H54 (cell line): ENCODE measurements around the gene ABCF3.

Source experiments
- DNase-seq: peaks from one replicate; pipeline ENCODE4 v3.0.0; 2011; ENCODE audit warnings: low spot score, mixed read lengths; ENCODE audit not compliant: insufficient read length
- FAIRE-seq: peaks from 3 replicates; lab custom pipeline; 2011; peaks lifted over from hg19 to GRCh38; lab: Jason Lieb, UNC
- POLR2A ChIP-seq: IDR thresholded peaks from 2 replicates; pipeline ENCODE4 v1.6.1; 2011; ENCODE audit warnings: low read depth, mild to moderate bottlenecking, low read length

ABCF3 gene

DNA sequence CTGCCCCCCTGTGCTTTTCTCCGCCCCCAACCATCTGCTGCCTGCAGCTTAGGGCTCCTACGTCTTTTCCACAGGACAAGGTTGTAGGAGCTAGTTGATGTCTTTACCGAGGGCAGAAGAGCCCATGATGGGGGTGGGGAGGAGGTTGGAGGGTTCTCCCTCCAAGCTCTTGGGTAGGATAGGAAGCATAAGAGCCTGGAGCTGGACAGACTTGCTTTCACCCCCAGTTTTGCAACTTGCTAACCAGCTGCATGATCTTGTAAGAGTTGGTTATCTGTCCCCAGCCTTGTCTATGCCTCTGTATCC, 856 bp downstream of the ABCF3 start:
- FAIRE-seq, result no peak
- DNase-seq, result no peak
- no peak for TF ChIP-seq POLR2A

DNA sequence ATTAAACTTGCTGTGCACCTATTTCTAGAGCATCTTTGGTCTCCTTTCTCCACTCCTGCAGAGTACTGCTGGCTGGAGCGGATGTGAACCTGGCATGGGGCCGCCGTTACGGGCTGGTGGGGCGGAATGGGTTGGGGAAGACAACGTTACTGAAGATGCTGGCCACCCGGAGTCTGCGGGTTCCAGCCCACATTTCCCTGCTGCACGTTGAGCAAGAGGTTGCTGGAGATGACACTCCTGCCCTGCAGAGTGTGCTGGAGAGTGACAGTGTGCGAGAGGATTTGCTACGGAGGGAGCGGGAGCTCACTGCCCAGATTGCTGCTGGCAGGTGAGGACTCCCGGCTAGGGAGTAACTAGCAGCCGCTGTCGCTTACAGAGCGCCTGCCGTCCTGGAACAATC, 2.1 kb downstream of the ABCF3 start:
- DNase-seq (no peak), FAIRE-seq (no peak)
- no peak for TF ChIP-seq POLR2A

DNA sequence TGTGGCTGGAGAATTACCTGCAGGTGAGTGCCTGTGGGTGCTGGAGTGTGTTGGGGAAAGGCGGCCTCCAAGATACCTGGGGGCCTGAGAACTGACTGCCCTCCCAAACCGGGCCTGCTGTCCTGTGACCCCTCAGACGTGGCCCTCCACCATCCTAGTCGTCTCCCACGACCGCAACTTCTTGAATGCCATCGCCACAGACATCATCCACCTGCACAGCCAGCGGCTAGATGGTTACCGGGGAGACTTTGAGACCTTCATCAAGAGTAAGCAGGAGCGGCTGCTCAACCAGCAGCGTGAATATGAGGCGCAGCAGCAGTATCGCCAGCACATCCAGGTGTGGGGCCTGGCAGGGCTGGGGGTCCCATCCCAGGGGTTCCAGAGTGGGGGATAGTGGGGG, 3.4 kb downstream of the ABCF3 start:
- TF ChIP-seq POLR2A, result no peak
- DNase-seq (no peak), FAIRE-seq (no peak)

DNA sequence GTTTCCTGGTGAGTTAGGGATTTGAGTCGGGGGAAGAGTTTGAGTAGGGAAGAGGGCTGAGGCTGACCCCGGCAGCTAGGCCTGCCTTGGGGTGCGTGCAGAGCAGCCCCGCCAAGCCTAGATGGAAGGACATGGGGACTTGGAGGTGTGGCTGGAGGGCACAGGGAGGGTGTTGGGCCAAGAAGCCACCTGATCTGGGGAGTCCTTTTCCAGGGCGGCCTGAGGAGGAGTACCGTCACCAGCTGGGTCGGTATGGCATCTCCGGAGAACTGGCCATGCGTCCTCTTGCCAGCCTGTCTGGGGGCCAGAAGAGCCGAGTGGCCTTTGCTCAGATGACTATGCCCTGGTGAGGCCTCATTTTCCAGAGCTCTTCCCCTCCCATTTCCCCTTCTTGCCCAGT, 6.9 kb downstream of the ABCF3 start:
- no peak for FAIRE-seq
- TF ChIP-seq POLR2A, result no peak

DNA sequence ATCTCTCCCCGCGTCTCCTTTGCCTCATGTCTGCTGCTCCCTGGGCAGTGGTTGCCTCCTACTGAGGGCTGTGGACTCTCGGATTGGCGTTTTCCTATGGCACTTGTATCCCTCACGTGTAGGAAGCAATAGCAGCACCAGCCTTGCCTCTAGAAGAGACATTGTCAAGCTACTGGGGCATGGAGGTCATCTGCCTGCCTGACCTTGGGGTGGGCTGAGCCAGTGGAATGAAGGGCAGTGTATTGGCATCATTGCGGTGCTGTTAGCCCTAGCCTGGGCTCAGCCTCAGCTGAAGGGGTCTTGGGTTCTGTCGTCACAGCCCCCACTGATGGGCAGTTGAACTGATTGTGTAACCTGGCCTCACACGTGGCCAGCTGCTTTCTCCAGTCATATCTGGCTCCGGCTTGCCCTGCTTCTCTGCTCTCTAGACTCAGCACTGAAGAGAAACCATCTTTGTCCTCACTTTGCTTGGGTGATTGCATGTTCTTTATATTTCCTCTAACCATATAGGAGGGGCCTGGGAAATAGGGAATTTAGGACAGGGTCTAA, 8.1 kb downstream of the ABCF3 start:
- FAIRE-seq (no peak), DNase-seq (no peak)
- TF ChIP-seq POLR2A, result no peak

More for the DNA sequence above, 6.9 kb downstream of the ABCF3 start:
- no peak for DNase-seq

DNA sequence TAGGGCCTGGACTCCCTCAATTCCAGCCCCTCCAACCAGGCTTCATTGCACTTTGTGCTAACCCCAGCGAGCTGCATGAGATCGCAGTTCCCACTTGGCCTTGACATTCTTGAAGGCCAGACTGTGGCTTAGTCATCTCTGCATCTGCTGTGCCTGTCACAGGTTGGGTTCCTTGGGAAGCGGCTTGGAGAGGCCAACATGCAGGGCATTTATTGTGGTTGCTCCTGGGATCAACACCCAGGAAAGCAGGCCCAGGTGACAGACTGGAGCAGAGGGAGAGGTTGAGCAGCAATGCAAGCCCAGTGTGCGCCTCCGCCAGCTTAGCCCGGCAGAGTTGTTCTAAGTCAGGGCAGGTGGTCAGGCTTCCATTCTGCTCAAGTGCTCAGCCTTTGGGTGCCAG, 10.5 kb downstream of the ABCF3 start:
- no peak for TF ChIP-seq POLR2A
- FAIRE-seq, result no peak
- no peak for DNase-seq

DNA sequence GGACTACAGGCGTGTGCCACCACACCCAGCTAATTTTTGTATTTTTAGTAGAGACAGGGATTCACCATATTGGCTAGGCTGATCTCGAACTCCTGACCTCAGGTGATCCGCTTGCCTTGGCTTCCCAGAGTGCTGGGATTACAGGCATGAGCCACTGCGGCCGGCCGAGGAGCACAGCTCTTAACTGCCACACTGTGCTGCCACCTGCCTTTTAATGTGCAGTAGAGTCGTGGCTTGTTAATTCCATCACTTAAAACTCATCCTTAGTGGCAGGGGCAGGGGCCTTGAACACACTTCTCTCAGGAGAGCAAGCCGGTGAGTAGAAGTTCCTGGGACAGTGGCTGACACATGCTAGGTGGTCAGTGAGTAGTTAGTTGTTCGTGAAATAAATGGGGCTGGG, 12.5 kb downstream of the ABCF3 start:
- TF ChIP-seq POLR2A, result no peak
- DNase-seq (no peak), FAIRE-seq (no peak)

DNA sequence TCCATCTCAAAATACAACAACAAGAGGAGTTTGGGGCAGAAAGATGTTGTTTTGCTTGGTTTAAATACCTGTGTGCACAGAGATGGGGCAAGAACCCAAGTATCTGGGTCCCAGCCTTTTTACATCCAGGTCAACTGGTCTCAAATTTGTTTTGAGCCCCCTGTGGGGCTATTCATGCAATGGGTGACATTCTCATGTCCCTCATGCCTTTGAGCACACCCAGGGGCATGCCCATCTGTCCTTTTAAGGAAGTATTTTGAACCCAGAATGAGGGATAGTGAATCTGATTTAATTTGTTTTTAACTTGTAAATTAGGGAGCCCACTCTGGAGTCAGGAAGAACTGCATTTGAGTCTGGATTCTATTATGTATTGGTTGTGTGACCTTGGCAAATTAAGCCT, 14.8 kb downstream of the ABCF3 start:
- FAIRE-seq (no peak), DNase-seq (no peak)
- TF ChIP-seq POLR2A, result no peak

DNA sequence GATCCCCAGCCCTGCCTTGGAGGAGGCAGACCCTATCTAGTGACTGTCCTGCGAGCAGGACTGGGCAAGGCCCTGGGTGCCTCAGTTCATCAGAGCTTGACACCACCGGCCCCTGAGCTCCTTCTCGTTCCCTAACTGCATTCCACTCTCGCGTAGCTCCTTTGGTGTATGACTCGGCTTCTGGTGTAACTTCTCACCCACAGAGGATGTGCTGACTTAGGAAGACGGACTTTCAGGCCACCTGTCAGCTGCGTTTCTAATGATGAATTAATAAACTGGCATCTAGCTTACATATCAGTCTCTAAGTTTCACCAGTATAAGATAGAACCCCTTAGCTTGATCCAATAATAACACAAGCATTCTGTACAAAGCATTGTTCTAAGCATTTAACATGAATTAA, 17.5 kb downstream of the ABCF3 start:
- FAIRE-seq (no peak), DNase-seq (no peak)
- TF ChIP-seq POLR2A, result no peak

DNA sequence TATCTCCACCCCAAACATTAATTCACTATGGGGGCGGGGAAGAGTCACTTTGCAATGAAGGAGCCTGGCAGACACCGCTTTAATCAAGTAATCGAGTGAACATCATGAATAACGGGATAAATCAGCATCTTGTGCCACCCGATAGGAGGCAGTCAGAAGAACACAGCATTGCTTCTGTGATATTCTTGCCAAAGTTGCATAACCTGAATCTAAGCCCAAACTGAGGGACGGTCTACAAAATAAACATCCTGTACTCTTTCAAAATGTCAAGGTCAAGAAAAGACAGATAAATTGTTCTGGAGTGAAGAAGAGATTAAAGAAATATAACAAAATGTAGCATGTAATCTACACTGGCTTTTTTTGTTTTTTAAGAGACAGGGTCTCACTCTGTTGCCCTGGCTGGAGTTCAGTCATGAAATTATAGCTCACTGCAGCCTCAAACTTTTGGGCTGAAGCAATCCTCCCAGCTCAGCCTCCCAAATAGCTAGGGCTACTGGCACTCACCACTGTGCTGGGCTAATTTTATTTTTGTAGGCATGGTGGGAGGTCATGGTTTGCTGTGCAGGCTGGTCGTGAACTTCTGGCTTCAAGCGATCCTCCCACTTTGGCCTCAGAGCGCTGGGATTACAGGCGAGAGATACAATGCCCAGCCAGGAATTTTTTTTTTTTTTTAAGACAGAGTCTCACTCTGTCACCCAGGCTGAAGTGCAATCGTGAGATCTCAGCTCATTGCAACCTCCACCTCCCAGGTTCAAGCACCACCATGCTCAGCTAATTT, 23.3 kb downstream of the ABCF3 start:
- no peak for TF ChIP-seq POLR2A
- DNase-seq (no peak), FAIRE-seq (no peak)

DNA sequence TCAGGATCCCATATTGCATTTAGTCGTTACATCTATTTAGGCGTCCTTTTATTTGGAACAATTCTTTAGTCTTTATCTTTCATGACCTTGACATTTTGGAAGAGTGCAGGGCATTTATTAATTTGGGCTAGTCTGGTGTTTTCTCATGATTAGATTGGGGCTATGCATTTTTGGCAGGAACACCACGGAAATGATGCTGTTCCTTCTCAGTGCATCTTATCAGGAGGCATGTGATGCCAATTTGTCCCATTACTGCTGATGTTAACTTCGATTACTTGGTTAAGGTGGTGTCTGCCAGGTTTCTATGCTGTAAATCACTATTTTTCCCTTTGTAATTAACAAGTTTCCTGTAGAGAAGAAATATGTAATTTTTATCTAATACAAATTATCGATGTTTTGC, 25.3 kb downstream of the ABCF3 start:
- DNase-seq (no peak), FAIRE-seq (no peak)
- no peak for TF ChIP-seq POLR2A

DNA sequence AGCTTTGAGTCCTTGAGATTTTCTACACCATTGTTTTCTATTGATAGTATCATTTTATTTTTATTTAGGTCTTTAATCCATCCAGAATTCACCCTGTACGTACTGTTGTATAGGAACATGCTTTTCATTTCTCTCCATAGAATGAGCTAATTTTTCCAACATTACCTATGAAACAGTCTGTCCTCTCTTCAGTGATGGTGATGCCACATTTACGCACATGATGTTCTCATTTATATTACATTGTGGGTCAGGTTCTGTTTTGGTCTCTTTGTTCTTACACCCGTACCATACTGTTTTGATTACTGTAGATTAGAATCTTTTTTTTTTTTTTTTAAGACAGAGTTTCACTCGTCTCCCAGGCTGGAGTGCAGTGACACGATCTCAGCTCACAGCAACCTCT, 25.7 kb downstream of the ABCF3 start:
- TF ChIP-seq POLR2A, result no peak
- DNase-seq (no peak), FAIRE-seq (no peak)

DNA sequence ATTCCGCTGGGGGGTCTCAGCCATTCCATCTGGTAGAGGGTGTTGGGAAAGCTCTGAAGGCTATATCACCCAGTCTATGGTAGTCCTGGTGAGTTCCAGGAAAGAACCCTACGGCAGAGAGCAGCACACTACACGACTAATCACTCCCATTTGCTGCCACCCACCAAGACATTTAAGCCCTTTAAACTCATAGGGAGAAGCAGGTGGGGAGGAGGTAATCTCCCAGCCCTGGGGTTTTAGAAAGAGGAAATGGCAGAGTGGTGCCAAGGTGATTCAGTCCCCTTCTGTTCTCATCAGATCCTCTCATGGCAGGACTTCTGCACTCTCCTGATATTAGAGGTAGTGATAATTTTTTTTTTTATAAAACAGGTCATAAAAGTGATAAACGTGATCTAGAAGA, 32.8 kb downstream of the ABCF3 start:
- FAIRE-seq, result no peak
- no peak for TF ChIP-seq POLR2A
- DNase-seq, result no peak

DNA sequence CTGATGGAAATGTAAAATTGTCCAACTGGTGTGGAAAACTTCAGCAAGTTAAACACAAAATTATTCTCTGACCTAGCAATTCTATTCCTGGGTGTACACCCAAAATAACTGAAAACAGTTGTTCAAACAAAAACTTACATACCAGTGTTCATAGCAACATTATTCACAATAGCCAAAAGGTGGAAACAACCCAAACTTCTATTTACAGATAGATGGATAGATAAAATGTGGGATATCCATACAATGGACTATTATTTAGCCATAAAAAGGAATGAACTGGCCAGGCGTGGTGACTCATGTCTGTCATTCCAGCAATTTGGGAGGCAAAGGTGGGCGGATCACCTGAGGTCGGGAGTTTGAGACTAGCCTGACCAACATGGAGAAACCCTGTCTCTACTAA, 36.5 kb downstream of the ABCF3 start:
- DNase-seq, result no peak
- FAIRE-seq, result no peak
- no peak for TF ChIP-seq POLR2A

DNA sequence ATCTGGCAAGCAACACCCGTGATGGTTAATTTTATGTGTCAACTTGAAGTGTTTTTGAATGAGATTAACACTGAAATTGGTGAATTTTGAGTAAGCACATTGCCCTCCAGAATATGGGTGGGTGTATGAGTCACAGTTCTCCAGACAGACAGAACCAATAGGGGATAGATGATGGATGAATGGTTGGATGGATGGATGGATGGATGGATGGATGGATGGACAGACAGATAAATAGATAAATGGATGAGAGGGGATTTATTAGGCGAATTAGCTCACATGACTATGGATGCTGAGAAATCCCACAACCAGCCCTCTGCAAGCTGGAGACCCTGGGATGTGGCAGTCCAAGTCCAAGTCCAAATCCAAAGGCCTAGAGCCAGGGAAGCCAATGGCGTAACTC, 37.9 kb downstream of the ABCF3 start:
- FAIRE-seq, result no peak
- no peak for DNase-seq
- no peak for TF ChIP-seq POLR2A
